ENCODE data around the gene ACTR2.

The ACTR2 gene

GRCh38 chr2:65204461-65205210, 23.0 kb upstream of the ACTR2 start:
- DNase-seq: no peak
- peak overlapping the region; percentile 35 for H3K4me3 ChIP-seq (ENCODE audit: low read depth, low read length)

GRCh38 chr2:65212115-65212514, 15.5 kb upstream of the ACTR2 start:
- no peaks in the 10 kb centered on the region for H3K36me3 ChIP-seq (replicated peaks)

More at GRCh38 chr2:65204461-65205210, 23.0 kb upstream of the ACTR2 start:
- Histone ChIP-seq H3K27me3 (replicated peaks) (no peaks in the 10 kb centered on the region), H3K27ac (no peak overlapping the region), H3K36me3 (replicated peaks) (no peaks in the 10 kb centered on the region)
- TF ChIP-seq, protein P1, sequence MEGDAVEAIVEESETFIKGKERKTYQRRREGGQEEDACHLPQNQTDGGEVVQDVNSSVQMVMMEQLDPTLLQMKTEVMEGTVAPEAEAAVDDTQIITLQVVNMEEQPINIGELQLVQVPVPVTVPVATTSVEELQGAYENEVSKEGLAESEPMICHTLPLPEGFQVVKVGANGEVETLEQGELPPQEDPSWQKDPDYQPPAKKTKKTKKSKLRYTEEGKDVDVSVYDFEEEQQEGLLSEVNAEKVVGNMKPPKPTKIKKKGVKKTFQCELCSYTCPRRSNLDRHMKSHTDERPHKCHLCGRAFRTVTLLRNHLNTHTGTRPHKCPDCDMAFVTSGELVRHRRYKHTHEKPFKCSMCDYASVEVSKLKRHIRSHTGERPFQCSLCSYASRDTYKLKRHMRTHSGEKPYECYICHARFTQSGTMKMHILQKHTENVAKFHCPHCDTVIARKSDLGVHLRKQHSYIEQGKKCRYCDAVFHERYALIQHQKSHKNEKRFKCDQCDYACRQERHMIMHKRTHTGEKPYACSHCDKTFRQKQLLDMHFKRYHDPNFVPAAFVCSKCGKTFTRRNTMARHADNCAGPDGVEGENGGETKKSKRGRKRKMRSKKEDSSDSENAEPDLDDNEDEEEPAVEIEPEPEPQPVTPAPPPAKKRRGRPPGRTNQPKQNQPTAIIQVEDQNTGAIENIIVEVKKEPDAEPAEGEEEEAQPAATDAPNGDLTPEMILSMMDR (IDR thresholded peaks at IDR 0.05; ENCODE audit: low read depth, low read length, missing control alignments): no peak
- in situ Hi-C loops (cut with HindIII; ENCODE audit: low pct_ligation_motif_present, low sequenced_read_pairs): no loop called here

DNA sequence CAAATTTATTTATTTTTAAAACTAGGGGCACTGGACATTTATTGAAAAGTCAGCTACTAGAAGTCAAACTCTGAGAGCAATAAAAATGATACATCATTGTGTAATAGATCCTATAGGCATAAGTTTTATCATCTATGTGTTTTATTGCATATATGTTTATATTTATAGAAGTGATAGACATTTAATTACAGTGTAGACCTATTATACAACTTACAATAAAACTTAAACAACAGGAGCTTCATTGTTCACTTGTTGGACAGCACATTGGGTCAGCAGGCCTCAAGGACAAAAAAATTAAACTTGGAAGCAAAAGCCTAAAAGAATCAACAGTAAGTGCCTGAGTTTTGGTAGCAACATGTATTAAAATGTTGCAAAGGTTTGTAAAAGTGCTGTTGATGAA, 15.0 kb upstream of the ACTR2 start:
- in situ Hi-C loops (cut with HindIII; ENCODE audit: low pct_ligation_motif_present, low sequenced_read_pairs): no loop called here
- Histone ChIP-seq H3K27me3 (replicated peaks) (no peaks in the 10 kb centered on the region), H3K36me3 (replicated peaks) (no peaks in the 10 kb centered on the region), H3K27ac (no peak overlapping the region), H3K4me3 (ENCODE audit: low read depth, low read length) (no peak overlapping the region)
- DNase-seq: no peak
- TF ChIP-seq, protein P1 (IDR thresholded peaks at IDR 0.05; ENCODE audit: low read depth, low read length, missing control alignments): no peak

More at GRCh38 chr2:65212115-65212514, 15.5 kb upstream of the ACTR2 start:
- Histone ChIP-seq H3K4me3 (ENCODE audit: low read depth, low read length) (no peak overlapping the region), H3K27me3 (replicated peaks) (no peaks in the 10 kb centered on the region), H3K27ac (no peak overlapping the region)
- TF ChIP-seq, protein P1 (IDR thresholded peaks at IDR 0.05; ENCODE audit: low read depth, low read length, missing control alignments): no peak
- no peak for DNase-seq
- in situ Hi-C loops (cut with HindIII; ENCODE audit: low pct_ligation_motif_present, low sequenced_read_pairs): no loop called here

- TF ChIP-seq, protein P1 (IDR thresholded peaks at IDR 0.05; ENCODE audit: low read depth, low read length, missing control alignments): no peak
- Histone ChIP-seq H3K4me3 (ENCODE audit: low read depth, low read length) (no peak overlapping the region), H3K27me3 (replicated peaks) (no peaks in the 10 kb centered on the region), H3K36me3 (replicated peaks) (no peaks in the 10 kb centered on the region), H3K27ac (no peak overlapping the region)
- in situ Hi-C loops (cut with HindIII; ENCODE audit: low pct_ligation_motif_present, low sequenced_read_pairs): no loop called here
- no peak for DNase-seq
Observed at GRCh38 chr2:65213035-65213434, 14.6 kb upstream of the ACTR2 start.

DNA sequence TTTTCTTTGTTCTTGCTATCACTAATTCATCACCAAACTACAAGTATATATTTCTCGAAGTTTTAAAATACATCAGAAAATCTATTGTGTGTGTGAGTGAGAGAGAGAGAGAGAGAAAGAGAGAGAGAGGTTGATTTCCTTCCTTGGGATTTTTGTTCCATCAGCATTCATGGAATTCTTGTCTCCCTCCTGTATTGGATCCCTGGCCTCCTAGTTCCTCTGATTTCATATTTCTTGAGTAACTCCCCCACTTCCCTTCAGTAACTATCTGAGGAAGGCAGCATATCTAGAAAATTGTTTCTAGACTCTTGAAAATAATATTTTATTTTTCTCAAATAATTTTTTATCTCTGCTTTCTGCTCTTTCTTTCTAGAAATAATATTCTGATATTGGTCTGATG, 13.3 kb upstream of the ACTR2 start:
- in situ Hi-C loops (cut with HindIII; ENCODE audit: low pct_ligation_motif_present, low sequenced_read_pairs): no loop called here
- TF ChIP-seq, protein P1 (IDR thresholded peaks at IDR 0.05; ENCODE audit: low read depth, low read length, missing control alignments): no peak
- no peak overlapping the region for H3K4me3 ChIP-seq (ENCODE audit: low read depth, low read length)
- H3K27me3 ChIP-seq (replicated peaks): no peaks in the 10 kb centered on the region
- no peak overlapping the region for H3K27ac ChIP-seq
- H3K36me3 ChIP-seq (replicated peaks): no peaks in the 10 kb centered on the region
- DNase-seq: no peak

GRCh38 chr2:65214843-65215242, 12.8 kb upstream of the ACTR2 start:
- no peaks in the 10 kb centered on the region for H3K36me3 ChIP-seq (replicated peaks)
- TF ChIP-seq, protein P1 (IDR thresholded peaks at IDR 0.05; ENCODE audit: low read depth, low read length, missing control alignments): no peak
- no peak overlapping the region for H3K4me3 ChIP-seq (ENCODE audit: low read depth, low read length)
- H3K27ac ChIP-seq: no peak overlapping the region
- DNase-seq: no peak
- H3K27me3 ChIP-seq (replicated peaks): no peaks in the 10 kb centered on the region
- in situ Hi-C loops (cut with HindIII; ENCODE audit: low pct_ligation_motif_present, low sequenced_read_pairs): no loop called here
